Upper lobe of left lung (tissue), 6 donors: Measurements from ENCODE around the gene PLD5. TPM values are rescaled to one million over a fixed set of nuclear protein-coding genes. Genes with fewer than 3 reads are reported as not detected.
"Not testable (repeated sequence)": the region's sequence is repeated elsewhere in the genome, so short reads cannot be mapped to it uniquely, and the experiment has no call there.

Experiments
- ATAC-seq, 2 donors: fragments of 200-7000 bp; cut with Tn5 transposase; one replicate each; pipeline ENCODE4 v1.9.1; 2022; ENCODE audit warnings: mild to moderate bottlenecking in 2 of 2, moderate library complexity in 2 of 2; ENCODE audit not compliant: low FRiP score in 2 of 2
- DNase-seq, 2 donors: peaks; one replicate each; pipeline ENCODE4 v3.0.0-alpha.2; 2019 to 2020
- H3K27ac ChIP-seq, 4 donors: fragments of 200-600 bp; sonication (generic); one replicate each; pipeline ENCODE4 v1.5.1; 2016 to 2019
- H3K27me3 ChIP-seq, 4 donors: fragments of 200-600 bp; sonication (generic); one replicate each; pipeline ENCODE4 v1.5.1; 2017 to 2019
- H3K36me3 ChIP-seq, 4 donors: fragments of 200-600 bp; sonication (generic); one replicate each; pipeline ENCODE4 v1.5.1; 2016 to 2019
- H3K4me1 ChIP-seq, 4 donors: fragments of 200-600 bp; sonication (generic); one replicate each; pipeline ENCODE4 v1.5.1; 2018 to 2019
- H3K4me3 ChIP-seq, 4 donors: fragments of 200-600 bp; sonication (generic); one replicate each; pipeline ENCODE4 v1.5.1; 2017 to 2019; ENCODE audit warnings: mild to moderate bottlenecking in 2 of 4, moderate library complexity in 1 of 4
- H3K9me3 ChIP-seq, 4 donors: fragments of 200-600 bp; sonication (generic); one replicate each; pipeline ENCODE4 v1.5.1; 2018 to 2019
- CTCF ChIP-seq, 6 experiments: fragments of 450-650 bp in 4 of 6; fragments of 200-600 bp in 2 of 6; sonication (generic) in 2 of 6; IDR thresholded peaks; one replicate each; pipeline ENCODE4 v1.5.1; 2016 to 2019; ENCODE audit warnings: antibody characterized with exemption in 6 of 6
- EP300 ChIP-seq, 4 donors: sonication (generic); formaldehyde crosslinking; IDR thresholded peaks; one replicate each; pipeline ENCODE4 v1.5.1; 2017; ENCODE audit warnings: antibody characterized with exemption in 4 of 4, control low read depth in 2 of 4
- POLR2A ChIP-seq, 4 donors: fragments of 450-650 bp; IDR thresholded peaks; one replicate each; pipeline ENCODE4 v1.5.1; 2016 to 2017; ENCODE audit warnings: antibody characterized with exemption in 4 of 4, mild to moderate bottlenecking in 2 of 4
- POLR2AphosphoS5 ChIP-seq, 2 donors: sonication (generic); formaldehyde crosslinking; IDR thresholded peaks; one replicate each; pipeline ENCODE4 v1.5.1; 2017; ENCODE audit warnings: antibody characterized with exemption in 2 of 2
- WGBS, 2 donors: methylation state at CpG; one replicate each; pipeline ENCODE4 v1.1.5; 2017 to 2018; 5-methylcytosine and 5-hydroxymethylcytosine counted together
- total RNA-seq, 6 donors: library from RNA; depleted of rRNA in 4 of 6; stranded (reverse); fragments of >200 nt in 4 of 6; gene quantifications; one replicate each; pipeline versions ENCODE4 v1.1.0 to v1.2.1, GENCODE V29; 2016 to 2021
- donor health status: DM: no; HTN: no; CAD: no; lungs with moderate emphysema.
- donor health status: DM: no; HTN: yes; CAD: no; lungs with severe emphysema.

Gene PLD5
- total RNA-seq, 6 donors from 2014 or later = under 0.01 to 1.9 (median 0.67) TPM

- not testable (repeated sequence) for H3K27me3 ChIP-seq, H3K27ac ChIP-seq, H3K4me3 ChIP-seq, H3K9me3 ChIP-seq, H3K4me1 ChIP-seq, DNase-seq, ATAC-seq, H3K36me3 ChIP-seq
- WGBS, 2 donors = 59 to 67% methylated on average over 7 of the region's 7 CpGs
Observed at GRCh38 chr1:242308681-242309080, 215.8 kb downstream of the PLD5 start.

GRCh38 chr1:242293781-242294180 is 230.7 kb downstream of the PLD5 start:
- H3K27ac ChIP-seq, H3K4me3 ChIP-seq, DNase-seq, H3K9me3 ChIP-seq, ATAC-seq, H3K36me3 ChIP-seq, H3K4me1 ChIP-seq, H3K27me3 ChIP-seq: not testable (repeated sequence)
- 92 to 96% methylated on average over 1 of the region's 1 CpG for WGBS, 2 donors

DNA sequence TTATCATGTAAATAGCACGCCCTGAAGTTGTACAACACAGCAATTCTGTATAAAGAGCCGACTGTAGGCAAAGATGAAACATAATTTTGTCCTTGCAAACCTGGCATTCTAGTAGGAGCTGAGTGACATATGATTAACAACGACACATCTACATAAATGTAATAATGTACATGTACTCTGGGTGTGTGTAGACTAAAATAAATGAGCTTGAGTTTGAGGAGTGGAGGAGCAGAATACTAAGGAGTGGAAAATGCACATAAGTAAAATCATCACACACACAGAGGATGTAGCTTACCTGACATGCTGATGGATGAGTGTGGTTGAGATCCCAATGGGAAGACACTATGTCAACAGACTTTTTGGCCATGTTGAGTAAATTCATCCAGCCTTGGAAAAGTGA is 236.4 kb downstream of the PLD5 start:
- H3K36me3 ChIP-seq, H3K27ac ChIP-seq, H3K27me3 ChIP-seq, H3K4me3 ChIP-seq, H3K9me3 ChIP-seq, H3K4me1 ChIP-seq, ATAC-seq, DNase-seq: not testable (repeated sequence)
- 84 to 93% methylated on average over 3 of the region's 3 CpGs for WGBS, 2 donors

DNA sequence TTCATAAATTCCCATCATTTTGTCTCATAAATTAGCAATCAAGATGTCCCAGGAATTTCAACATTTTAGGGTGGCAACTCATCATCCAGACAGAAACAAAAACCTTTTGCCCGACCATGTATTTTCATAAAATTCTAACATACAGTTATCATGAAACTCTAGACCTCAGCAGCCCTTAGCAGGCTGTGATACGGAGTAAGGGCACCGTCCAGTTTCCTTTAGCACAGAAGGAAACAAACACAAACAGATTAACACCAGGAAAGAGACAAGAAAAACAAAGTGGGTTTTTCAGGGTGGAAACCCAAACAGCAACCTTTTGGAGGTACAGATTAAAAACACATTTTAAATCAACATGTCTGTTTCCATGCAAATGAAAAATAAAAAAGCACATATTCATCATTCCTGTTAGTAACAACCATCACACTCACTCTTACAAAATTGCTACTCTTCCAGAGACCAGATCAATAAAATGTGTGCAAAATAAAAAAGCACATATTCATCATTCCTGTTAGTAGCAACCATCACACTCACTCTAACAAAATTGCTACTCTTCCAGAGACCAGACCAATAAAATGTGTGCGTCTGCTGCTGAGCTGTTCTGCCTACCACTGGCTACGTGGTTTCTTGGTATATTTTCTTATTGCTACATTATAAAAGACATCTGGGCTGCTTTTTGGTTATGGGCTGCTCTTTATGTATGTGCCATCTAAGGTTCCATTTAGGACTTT is 241.6 kb downstream of the PLD5 start:
- H3K4me3 ChIP-seq, H3K9me3 ChIP-seq, H3K27me3 ChIP-seq, H3K27ac ChIP-seq, DNase-seq, H3K4me1 ChIP-seq, ATAC-seq, H3K36me3 ChIP-seq: not testable (repeated sequence)
- WGBS, 2 donors = 33 to 63% methylated on average over 5 of the region's 5 CpGs

- not testable (repeated sequence) for H3K36me3 ChIP-seq, H3K9me3 ChIP-seq, DNase-seq, H3K4me3 ChIP-seq, H3K4me1 ChIP-seq, ATAC-seq, H3K27ac ChIP-seq, H3K27me3 ChIP-seq
- 73 to 75% methylated on average over 3 of the region's 3 CpGs for WGBS, 2 donors
Observed at GRCh38 chr1:242278406-242278805, 246.1 kb downstream of the PLD5 start.

GRCh38 chr1:242276769-242277168 is 247.7 kb downstream of the PLD5 start:
- ATAC-seq, H3K4me3 ChIP-seq, DNase-seq, H3K9me3 ChIP-seq, H3K4me1 ChIP-seq, H3K27me3 ChIP-seq, H3K36me3 ChIP-seq, H3K27ac ChIP-seq: not testable (repeated sequence)
- WGBS, 2 donors = 74 to 82% methylated on average over 5 to 6 of the region's 6 CpGs

GRCh38 chr1:242267004-242267403 is 257.5 kb downstream of the PLD5 start:
- WGBS, 2 donors = 90 to 97% methylated on average over 2 of the region's 2 CpGs
- not testable (repeated sequence) for H3K27ac ChIP-seq, H3K27me3 ChIP-seq, DNase-seq, H3K36me3 ChIP-seq, H3K4me3 ChIP-seq, H3K9me3 ChIP-seq, ATAC-seq, H3K4me1 ChIP-seq

GRCh38 chr1:242264419-242264818 is 260.1 kb downstream of the PLD5 start:
- not testable (repeated sequence) for H3K27ac ChIP-seq, H3K9me3 ChIP-seq, H3K27me3 ChIP-seq, H3K4me3 ChIP-seq, DNase-seq, ATAC-seq, H3K36me3 ChIP-seq, H3K4me1 ChIP-seq
- 57 to 69% methylated on average over 5 to 7 of the region's 7 CpGs for WGBS, 2 donors

DNA sequence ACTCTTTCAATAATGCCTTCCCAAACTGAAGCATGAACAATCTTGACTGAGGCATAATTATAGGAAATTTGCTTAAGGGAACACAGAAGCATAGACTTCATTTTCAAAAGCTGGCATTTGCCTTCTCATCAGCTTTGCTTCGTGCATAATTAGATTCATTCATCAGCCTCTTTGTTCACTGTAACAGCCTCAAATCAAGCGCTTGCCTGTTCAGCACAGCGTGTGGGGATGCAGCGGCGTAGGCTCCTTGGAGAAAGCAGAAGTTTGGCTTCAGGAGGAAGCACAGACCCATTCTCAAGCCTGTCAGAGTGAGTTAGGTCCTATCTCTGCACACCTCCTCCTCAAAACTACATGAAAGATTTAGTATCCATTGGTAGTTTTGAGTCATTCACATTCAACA is 279.2 kb downstream of the PLD5 start:
- Histone ChIP-seq H3K27ac (no peak overlapping the region), H3K36me3 (no peaks in the 10 kb centered on the region), H3K4me3 (no peak overlapping the region), H3K27me3 (no peaks in the 10 kb centered on the region), H3K9me3 (no peaks in the 10 kb centered on the region), H3K4me1 (peaks cover 0 to 13% (median 5%) of the 10 kb centered on the region in 4 donors)
- no peak for ATAC-seq
- 77 to 91% methylated on average over 5 of the region's 5 CpGs for WGBS, 2 donors
- DNase-seq = no peak
- no peak for TF ChIP-seq CTCF (IDR thresholded peaks at IDR 0.05)
- TF ChIP-seq POLR2AphosphoS5 (IDR thresholded peaks at IDR 0.05) = no peak
- TF ChIP-seq EP300 (IDR thresholded peaks at IDR 0.05) = no peak
- no peak for TF ChIP-seq POLR2A (IDR thresholded peaks at IDR 0.05)
